Measurements from ENCODE around the gene ATMIN.

GRCh38 chr16:81018496-81018895 is 17.1 kb upstream of the ATMIN start:
- no peak for TF ChIP-seq CTCF (conservative IDR thresholded peaks at IDR 0.05)
- TF ChIP-seq EZH2 (IDR thresholded peaks at IDR 0.05; ENCODE audit: low read depth): no peak
